WTC11 (cell line): ENCODE data around the gene RASAL2. TPM values are rescaled to one million over a fixed set of nuclear protein-coding genes. Genes with fewer than 3 reads are reported as not detected.

Experiments
- ATAC-seq: fragments of 200-7000 bp; cut with Tn5 transposase; 2 replicates; pipeline ENCODE4 v1.10.0; 2021; ENCODE audit warnings: mild to moderate bottlenecking, moderate library complexity
- CTCF ChIA-PET: fragments of 300-600 bp; sonication (Branson Sonifier 250); formaldehyde crosslinking; loops from one replicate; lab custom pipeline; 2021; ENCODE audit warnings: antibody characterized with exemption; lab: Charles Lee
- POLR2A ChIA-PET: fragments of 350-600 bp; sonication (Branson Sonifier 250); formaldehyde crosslinking; loops from one replicate; lab custom pipeline; 2021; ENCODE audit warnings: antibody characterized with exemption; lab: Charles Lee
- DNase-seq: peaks from one replicate; pipeline ENCODE4 v3.0.0; 2021; ENCODE audit warnings: low spot score
- H3K27ac Mint-ChIP-seq: 2 replicates; pipeline ENCODE4 v1.8.0; 2021; ENCODE audit warnings: mixed read lengths
- H3K27me3 Mint-ChIP-seq: 2 replicates; pipeline ENCODE4 v1.8.0; 2021; ENCODE audit warnings: low read depth, mild to moderate bottlenecking, moderate library complexity, mixed read lengths
- H3K36me3 Mint-ChIP-seq: 2 replicates; pipeline ENCODE4 v1.8.0; 2021; ENCODE audit warnings: mixed read lengths
- H3K4me1 Mint-ChIP-seq: 2 replicates; pipeline ENCODE4 v1.8.0; 2022; ENCODE audit warnings: mixed read lengths
- H3K4me3 Mint-ChIP-seq: 2 replicates; pipeline ENCODE4 v1.8.0; 2021; ENCODE audit warnings: mild to moderate bottlenecking, moderate library complexity, mixed read lengths
- H3K9me3 Mint-ChIP-seq: 2 replicates; pipeline ENCODE4 v1.8.0; 2021; ENCODE audit warnings: mixed read lengths
- CBFB ChIP-seq: sonication (generic); formaldehyde crosslinking; IDR thresholded peaks from 2 replicates; pipeline ENCODE4 v1.8.1; 2022; ENCODE audit warnings: mild to moderate bottlenecking, low read depth, missing genetic modification reagents
- FOXK1 ChIP-seq: sonication (generic); formaldehyde crosslinking; IDR thresholded peaks from 2 replicates; pipeline ENCODE4 v1.8.0; 2022; ENCODE audit warnings: mild to moderate bottlenecking, moderate library complexity, missing genetic modification reagents
- GRHL2 ChIP-seq: fragments of 250-450 bp; sonication (Bioruptor Pico); IDR thresholded peaks from 2 replicates; pipeline ENCODE4 v1.8.0; 2022; ENCODE audit warnings: mild to moderate bottlenecking, moderate library complexity; ENCODE audit not compliant: insufficient replicate concordance, severe bottlenecking
- GTF2I ChIP-seq: fragments of 250-450 bp; sonication (Bioruptor Pico); conservative IDR thresholded peaks from 2 replicates; pipeline ENCODE4 v1.4.0; 2021; ENCODE audit warnings: mild to moderate bottlenecking
- HMGA2 ChIP-seq: fragments of 250-450 bp; sonication (Bioruptor Pico); IDR thresholded peaks from 2 replicates; pipeline ENCODE4 v1.4.0; 2021; ENCODE audit warnings: mild to moderate bottlenecking, moderate library complexity
- NR1H2 ChIP-seq: sonication (generic); formaldehyde crosslinking; IDR thresholded peaks from 2 replicates; pipeline ENCODE4 v1.9.0; 2021; ENCODE audit warnings: mild to moderate bottlenecking, moderate library complexity, missing genetic modification reagents
- PRRX2 ChIP-seq: fragments of 250-450 bp; sonication (Bioruptor Pico); IDR thresholded peaks from 2 replicates; pipeline ENCODE4 v1.8.0; 2021; ENCODE audit warnings: mild to moderate bottlenecking
- RORB ChIP-seq: fragments of 250-450 bp; sonication (Bioruptor Pico); IDR thresholded peaks from 2 replicates; pipeline ENCODE4 v1.9.0; 2021; ENCODE audit warnings: mild to moderate bottlenecking
- SMAD4 ChIP-seq: sonication (generic); formaldehyde crosslinking; IDR thresholded peaks from 2 replicates; pipeline ENCODE4 v1.8.0; 2022; ENCODE audit warnings: mild to moderate bottlenecking, missing genetic modification reagents
- TP53 ChIP-seq: sonication (generic); formaldehyde crosslinking; IDR thresholded peaks from 2 replicates; pipeline ENCODE4 v1.8.1; 2023; ENCODE audit warnings: mild to moderate bottlenecking, missing genetic modification reagents
- ZNF396 ChIP-seq: fragments of 250-450 bp; sonication (Bioruptor Pico); IDR thresholded peaks from 2 replicates; pipeline ENCODE4 v1.8.0; 2021; ENCODE audit warnings: mild to moderate bottlenecking, moderate library complexity, borderline replicate concordance
- total RNA-seq: library from RNA; stranded (reverse); gene quantifications from 3 replicates; pipeline ENCODE4 v1.2.3, GENCODE V29; 2021
- TF ChIP-seq, protein P1 (sequence below): sonication (generic); formaldehyde crosslinking; IDR thresholded peaks from 2 replicates; pipeline ENCODE4 v1.8.1; 2023; ENCODE audit warnings: mild to moderate bottlenecking, missing genetic modification reagents, borderline replicate concordance
- TF ChIP-seq, protein P2 (sequence below): sonication (generic); formaldehyde crosslinking; IDR thresholded peaks from 2 replicates; pipeline ENCODE4 v1.8.1; 2023; ENCODE audit warnings: mild to moderate bottlenecking, missing genetic modification reagents
- TF ChIP-seq, protein P3 (sequence below): sonication (generic); formaldehyde crosslinking; IDR thresholded peaks from 2 replicates; pipeline ENCODE4 v1.8.1; 2023; ENCODE audit warnings: mild to moderate bottlenecking, missing genetic modification reagents, moderate library complexity
- TF ChIP-seq, protein P4 (sequence below): sonication (generic); formaldehyde crosslinking; IDR thresholded peaks from 2 replicates; pipeline ENCODE4 v1.8.1; 2022; ENCODE audit warnings: low read depth, missing genetic modification reagents, borderline replicate concordance
- TF ChIP-seq, protein P5 (sequence below): sonication (generic); formaldehyde crosslinking; IDR thresholded peaks from 2 replicates; pipeline ENCODE4 v1.8.1; 2022; ENCODE audit warnings: low read depth, mild to moderate bottlenecking, moderate library complexity, missing genetic modification reagents, borderline replicate concordance

Gene RASAL2
- total RNA-seq, 1 experiment from 2014 or later: 29.5 TPM

DNA sequence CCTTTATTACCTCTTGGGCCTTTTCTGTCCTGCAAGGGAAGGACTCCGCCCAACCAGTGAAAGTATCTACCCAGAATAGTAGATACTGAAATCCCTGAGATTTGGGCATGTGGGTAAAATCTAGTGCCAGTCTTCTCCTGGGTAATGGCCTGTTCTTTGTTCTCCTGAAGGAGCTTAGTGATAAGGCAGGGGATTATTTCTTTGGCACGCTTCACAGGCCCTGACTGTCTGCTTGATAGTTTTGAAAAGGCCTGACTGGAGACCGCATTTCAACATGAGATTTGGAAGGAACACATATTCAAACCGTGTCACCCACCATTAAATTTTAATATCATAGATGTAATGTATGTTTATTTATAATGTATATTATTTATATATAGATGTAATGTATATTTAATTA lies 48.9 kb downstream of the RASAL2 start:
- H3K4me3 Mint-ChIP-seq: no peak overlapping the region
- no peak for ATAC-seq
- no peaks in the 10 kb centered on the region for H3K36me3 Mint-ChIP-seq
- peak overlapping the region; percentile 82; the same call in 1 of the 2 replicates for H3K27ac Mint-ChIP-seq
- CTCF ChIA-PET: no interaction called here
- H3K9me3 Mint-ChIP-seq: no peaks in the 10 kb centered on the region
- H3K4me1 Mint-ChIP-seq: peaks cover 51% of the 10 kb centered on the region
- no peak for DNase-seq
- no peak for TF ChIP-seq FOXK1 (CRISPR knock-in tag)
- TF ChIP-seq, protein P1, sequence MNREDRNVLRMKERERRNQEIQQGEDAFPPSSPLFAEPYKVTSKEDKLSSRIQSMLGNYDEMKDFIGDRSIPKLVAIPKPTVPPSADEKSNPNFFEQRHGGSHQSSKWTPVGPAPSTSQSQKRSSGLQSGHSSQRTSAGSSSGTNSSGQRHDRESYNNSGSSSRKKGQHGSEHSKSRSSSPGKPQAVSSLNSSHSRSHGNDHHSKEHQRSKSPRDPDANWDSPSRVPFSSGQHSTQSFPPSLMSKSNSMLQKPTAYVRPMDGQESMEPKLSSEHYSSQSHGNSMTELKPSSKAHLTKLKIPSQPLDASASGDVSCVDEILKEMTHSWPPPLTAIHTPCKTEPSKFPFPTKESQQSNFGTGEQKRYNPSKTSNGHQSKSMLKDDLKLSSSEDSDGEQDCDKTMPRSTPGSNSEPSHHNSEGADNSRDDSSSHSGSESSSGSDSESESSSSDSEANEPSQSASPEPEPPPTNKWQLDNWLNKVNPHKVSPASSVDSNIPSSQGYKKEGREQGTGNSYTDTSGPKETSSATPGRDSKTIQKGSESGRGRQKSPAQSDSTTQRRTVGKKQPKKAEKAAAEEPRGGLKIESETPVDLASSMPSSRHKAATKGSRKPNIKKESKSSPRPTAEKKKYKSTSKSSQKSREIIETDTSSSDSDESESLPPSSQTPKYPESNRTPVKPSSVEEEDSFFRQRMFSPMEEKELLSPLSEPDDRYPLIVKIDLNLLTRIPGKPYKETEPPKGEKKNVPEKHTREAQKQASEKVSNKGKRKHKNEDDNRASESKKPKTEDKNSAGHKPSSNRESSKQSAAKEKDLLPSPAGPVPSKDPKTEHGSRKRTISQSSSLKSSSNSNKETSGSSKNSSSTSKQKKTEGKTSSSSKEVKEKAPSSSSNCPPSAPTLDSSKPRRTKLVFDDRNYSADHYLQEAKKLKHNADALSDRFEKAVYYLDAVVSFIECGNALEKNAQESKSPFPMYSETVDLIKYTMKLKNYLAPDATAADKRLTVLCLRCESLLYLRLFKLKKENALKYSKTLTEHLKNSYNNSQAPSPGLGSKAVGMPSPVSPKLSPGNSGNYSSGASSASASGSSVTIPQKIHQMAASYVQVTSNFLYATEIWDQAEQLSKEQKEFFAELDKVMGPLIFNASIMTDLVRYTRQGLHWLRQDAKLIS (CRISPR knock-in tag): no peak
- no peak for TF ChIP-seq GRHL2 (CRISPR knock-in tag)
- no peak for TF ChIP-seq CBFB (CRISPR knock-in tag)
- no peak for TF ChIP-seq TP53 (CRISPR knock-in tag)
- no peak for TF ChIP-seq GTF2I
- TF ChIP-seq HMGA2: no peak
- no peaks in the 10 kb centered on the region for H3K27me3 Mint-ChIP-seq
- POLR2A ChIA-PET: no interaction called here

DNA sequence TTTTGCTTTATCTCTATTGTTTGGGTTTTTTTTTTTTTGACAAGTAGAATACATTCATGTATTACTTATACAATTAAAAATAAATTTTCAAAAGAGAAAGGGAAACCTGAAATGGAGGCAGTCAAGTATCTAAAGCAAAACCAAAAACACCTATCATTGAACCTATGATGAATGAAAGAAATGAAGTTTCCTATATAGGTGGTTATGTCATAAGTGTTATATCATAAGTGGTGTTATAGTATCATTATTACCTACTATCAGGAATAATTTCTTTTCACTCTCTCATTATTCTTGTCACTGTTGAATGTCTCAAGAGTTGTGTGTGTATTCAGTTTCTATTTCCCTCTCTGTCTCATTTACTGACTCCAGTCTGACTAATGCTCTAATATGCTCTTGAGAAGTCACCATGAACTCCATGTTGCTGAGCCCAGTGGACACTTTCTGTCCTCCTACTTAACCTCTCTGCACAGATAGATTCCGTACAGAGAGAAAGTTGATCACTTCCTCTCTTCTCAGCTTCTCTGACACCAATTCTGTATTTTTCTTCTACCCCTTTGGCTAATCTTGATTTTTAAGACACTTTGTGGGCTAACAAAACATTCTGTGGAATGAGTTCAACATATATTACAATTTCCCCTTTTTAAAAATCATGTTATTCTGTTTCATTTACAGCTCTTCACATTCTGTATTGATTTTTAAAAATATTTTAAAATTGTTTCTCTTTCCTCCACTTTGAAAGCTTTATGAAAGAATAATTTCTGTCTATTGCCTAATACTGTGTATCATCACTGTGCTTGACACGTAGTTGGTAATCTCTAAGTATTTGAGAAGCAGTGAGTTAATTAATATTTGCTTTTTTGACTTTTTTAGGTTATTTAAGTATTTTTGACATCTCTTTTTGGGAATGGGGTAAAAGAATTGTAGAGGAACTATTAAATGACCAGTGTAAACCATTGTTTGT lies 50.1 kb downstream of the RASAL2 start:
- Mint-ChIP-seq H3K27me3 (no peaks in the 10 kb centered on the region), H3K36me3 (no peaks in the 10 kb centered on the region), H3K27ac (no peak overlapping the region), H3K4me3 (no peak overlapping the region), H3K9me3 (no peaks in the 10 kb centered on the region), H3K4me1 (peaks cover 57% of the 10 kb centered on the region)
- DNase-seq (no peak), ATAC-seq (no peak)
- TF ChIP-seq PRRX2 (CRISPR knock-in tag): no peak
- ChIA-PET CTCF (no interaction called here), POLR2A (no interaction called here)

DNA sequence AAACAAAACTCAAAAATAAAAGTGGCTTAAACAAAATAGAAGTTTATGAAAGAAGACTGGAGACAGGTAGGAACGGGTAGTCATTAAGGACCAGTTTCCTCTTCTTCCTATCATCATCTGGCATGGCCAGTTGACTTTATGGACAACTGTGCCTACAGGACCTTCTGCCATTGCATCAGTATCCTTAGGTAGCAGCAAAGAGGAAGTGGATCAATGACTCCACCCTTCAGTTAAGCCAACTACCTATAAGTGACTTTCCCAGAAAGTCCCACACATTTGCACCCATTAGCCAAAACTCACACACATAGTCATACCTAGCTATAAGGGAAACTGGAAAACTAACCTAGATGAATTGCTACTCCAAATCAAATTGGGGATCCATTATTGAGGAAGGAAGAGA lies 51.7 kb downstream of the RASAL2 start:
- ATAC-seq: no peak
- TF ChIP-seq, protein P2, sequence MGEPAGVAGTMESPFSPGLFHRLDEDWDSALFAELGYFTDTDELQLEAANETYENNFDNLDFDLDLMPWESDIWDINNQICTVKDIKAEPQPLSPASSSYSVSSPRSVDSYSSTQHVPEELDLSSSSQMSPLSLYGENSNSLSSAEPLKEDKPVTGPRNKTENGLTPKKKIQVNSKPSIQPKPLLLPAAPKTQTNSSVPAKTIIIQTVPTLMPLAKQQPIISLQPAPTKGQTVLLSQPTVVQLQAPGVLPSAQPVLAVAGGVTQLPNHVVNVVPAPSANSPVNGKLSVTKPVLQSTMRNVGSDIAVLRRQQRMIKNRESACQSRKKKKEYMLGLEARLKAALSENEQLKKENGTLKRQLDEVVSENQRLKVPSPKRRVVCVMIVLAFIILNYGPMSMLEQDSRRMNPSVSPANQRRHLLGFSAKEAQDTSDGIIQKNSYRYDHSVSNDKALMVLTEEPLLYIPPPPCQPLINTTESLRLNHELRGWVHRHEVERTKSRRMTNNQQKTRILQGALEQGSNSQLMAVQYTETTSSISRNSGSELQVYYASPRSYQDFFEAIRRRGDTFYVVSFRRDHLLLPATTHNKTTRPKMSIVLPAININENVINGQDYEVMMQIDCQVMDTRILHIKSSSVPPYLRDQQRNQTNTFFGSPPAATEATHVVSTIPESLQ (CRISPR knock-in tag): no peak
- TF ChIP-seq NR1H2 (CRISPR knock-in tag) (no peak), GTF2I (no peak)
- Mint-ChIP-seq H3K4me3 (no peak overlapping the region), H3K27me3 (no peaks in the 10 kb centered on the region), H3K36me3 (no peaks in the 10 kb centered on the region), H3K27ac (peak overlapping the region; percentile 35; the same call in 1 of the 2 replicates), H3K9me3 (no peaks in the 10 kb centered on the region), H3K4me1 (peaks cover 57% of the 10 kb centered on the region)
- ChIA-PET POLR2A (no interaction called here), CTCF (interaction anchor here (0.6 kb wide), 1 partner anchor 463 kb away, joined by 3 read pairs; no protein-coding TSS in a partner anchor)
- no peak for DNase-seq

DNA sequence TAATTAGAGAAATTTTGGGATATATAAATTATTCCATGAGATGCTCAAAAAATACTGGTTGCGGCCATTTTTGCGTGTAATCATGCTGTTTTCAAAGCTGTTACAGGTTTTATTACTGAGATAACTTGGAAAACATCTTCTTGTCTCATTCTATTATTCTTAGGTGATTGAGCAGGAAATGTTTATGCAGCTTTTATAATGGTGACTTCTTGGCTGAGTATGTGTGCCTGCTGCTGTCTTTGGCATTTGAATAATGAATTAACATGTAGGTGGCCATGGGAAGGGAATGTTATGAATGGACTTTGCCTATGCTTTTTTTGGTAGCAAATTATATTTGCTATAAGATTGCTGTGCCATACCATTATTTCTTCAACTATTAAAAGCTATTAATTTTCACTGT lies 52.5 kb downstream of the RASAL2 start:
- Mint-ChIP-seq H3K4me1 (peaks cover 49% of the 10 kb centered on the region), H3K27ac (no peak overlapping the region), H3K9me3 (no peaks in the 10 kb centered on the region), H3K27me3 (no peaks in the 10 kb centered on the region), H3K36me3 (no peaks in the 10 kb centered on the region), H3K4me3 (no peak overlapping the region)
- CTCF ChIA-PET: interaction anchor here (2.3 kb wide), 1 partner anchor 114 kb away, joined by 10 read pairs; no protein-coding TSS in a partner anchor
- ATAC-seq (no peak), DNase-seq (no peak)
- POLR2A ChIA-PET: no interaction called here
- TF ChIP-seq PRRX2 (CRISPR knock-in tag) (no peak), RORB (CRISPR knock-in tag) (no peak), ZNF396 (CRISPR knock-in tag) (no peak), SMAD4 (CRISPR knock-in tag) (no peak)
- TF ChIP-seq, protein P3, sequence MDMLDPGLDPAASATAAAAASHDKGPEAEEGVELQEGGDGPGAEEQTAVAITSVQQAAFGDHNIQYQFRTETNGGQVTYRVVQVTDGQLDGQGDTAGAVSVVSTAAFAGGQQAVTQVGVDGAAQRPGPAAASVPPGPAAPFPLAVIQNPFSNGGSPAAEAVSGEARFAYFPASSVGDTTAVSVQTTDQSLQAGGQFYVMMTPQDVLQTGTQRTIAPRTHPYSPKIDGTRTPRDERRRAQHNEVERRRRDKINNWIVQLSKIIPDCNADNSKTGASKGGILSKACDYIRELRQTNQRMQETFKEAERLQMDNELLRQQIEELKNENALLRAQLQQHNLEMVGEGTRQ (CRISPR knock-in tag): no peak
- TF ChIP-seq, protein P4, sequence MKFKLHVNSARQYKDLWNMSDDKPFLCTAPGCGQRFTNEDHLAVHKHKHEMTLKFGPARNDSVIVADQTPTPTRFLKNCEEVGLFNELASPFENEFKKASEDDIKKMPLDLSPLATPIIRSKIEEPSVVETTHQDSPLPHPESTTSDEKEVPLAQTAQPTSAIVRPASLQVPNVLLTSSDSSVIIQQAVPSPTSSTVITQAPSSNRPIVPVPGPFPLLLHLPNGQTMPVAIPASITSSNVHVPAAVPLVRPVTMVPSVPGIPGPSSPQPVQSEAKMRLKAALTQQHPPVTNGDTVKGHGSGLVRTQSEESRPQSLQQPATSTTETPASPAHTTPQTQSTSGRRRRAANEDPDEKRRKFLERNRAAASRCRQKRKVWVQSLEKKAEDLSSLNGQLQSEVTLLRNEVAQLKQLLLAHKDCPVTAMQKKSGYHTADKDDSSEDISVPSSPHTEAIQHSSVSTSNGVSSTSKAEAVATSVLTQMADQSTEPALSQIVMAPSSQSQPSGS (CRISPR knock-in tag): no peak
- TF ChIP-seq, protein P5, sequence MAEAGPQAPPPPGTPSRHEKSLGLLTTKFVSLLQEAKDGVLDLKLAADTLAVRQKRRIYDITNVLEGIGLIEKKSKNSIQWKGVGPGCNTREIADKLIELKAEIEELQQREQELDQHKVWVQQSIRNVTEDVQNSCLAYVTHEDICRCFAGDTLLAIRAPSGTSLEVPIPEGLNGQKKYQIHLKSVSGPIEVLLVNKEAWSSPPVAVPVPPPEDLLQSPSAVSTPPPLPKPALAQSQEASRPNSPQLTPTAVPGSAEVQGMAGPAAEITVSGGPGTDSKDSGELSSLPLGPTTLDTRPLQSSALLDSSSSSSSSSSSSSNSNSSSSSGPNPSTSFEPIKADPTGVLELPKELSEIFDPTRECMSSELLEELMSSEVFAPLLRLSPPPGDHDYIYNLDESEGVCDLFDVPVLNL (CRISPR knock-in tag): no peak
